Heart left ventricle (tissue), 13 donors: Measurements from ENCODE around the gene PICALM.

ENCODE experiments used
- CTCF ChIP-seq, 12 donors: fragments of 200-600 bp; sonication (generic) in 4 of 12; IDR thresholded peaks; one replicate each; pipeline versions ENCODE4 v1.5.0 to v1.8.0; 2018 to 2022; ENCODE audit warnings: antibody characterized with exemption in 12 of 12, mild to moderate bottlenecking in 5 of 12
- POLR2A ChIP-seq, 2 donors: fragments of 450-650 bp; IDR thresholded peaks; one replicate each; pipeline ENCODE4 v1.6.1; 2017; ENCODE audit warnings: antibody characterized with exemption in 2 of 2, mild to moderate bottlenecking in 2 of 2, moderate library complexity in 2 of 2
- donor health status: ischemic (EF 13 %, LVEDD 7.1; RV severe dilation, severe dysfunction).
- donor health status: DM: no; HTN: yes; CAD: no.
- donor health status: DM: no; HTN: no; CAD: no.
- donor health status: ischemic (EF 25% LVEDD 6.9; RV normal size, moderate dysfunction).
- donor health status: ischemic (EF 25% LVEDD 5.7; RV mildly dilated, moderate dysfunction).
- donor health status: ischemic (EF 35%, LVEDD 5.7; RV mildly dilated, moderate dysfunction).
- donor health status: nonischemic (EF 11% LVEDD 7.7; RV severe dilation, severe dysfunction).
- donor health status: DM: yes; HTN: yes; CAD: no.
- donor health status: PGD.
- donor health status: ischemic (EF 29% LVEDD 5.4; RV normal size, mild dysfunction).
- donor health status: nonischemic (EF 23%, LVEDD 6.1; RV moderate dilation, normal function).

- TF ChIP-seq CTCF (IDR thresholded peaks at IDR 0.05) (no peak), POLR2A (IDR thresholded peaks at IDR 0.05) (no peak)
Observed at GRCh38 chr11:85970593-85970992, 98.3 kb downstream of the PICALM start.
